Measurements from ENCODE around the gene PINLYP.

The PINLYP gene

DNA sequence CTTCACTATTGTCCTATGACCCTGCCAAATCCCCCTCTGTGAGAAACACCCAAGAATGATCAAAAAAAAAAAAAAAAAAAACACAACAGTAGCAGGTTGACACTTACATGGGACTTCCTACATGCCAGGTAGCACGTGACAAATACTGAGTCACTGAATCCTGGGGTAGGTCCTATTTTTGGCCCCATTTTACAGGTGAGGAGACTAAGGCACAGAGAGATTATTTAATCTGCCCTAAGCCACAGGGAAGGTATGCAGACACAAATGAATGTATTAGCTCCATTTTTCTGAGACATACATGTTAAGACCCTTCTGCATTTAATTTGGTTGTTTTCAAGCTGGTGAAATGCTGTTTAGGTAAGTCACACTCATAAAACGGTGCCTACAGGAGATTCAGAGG lies 26.9 kb upstream of the PINLYP start:
- DNase-seq (ENCODE audit: low spot score): no peak

DNA sequence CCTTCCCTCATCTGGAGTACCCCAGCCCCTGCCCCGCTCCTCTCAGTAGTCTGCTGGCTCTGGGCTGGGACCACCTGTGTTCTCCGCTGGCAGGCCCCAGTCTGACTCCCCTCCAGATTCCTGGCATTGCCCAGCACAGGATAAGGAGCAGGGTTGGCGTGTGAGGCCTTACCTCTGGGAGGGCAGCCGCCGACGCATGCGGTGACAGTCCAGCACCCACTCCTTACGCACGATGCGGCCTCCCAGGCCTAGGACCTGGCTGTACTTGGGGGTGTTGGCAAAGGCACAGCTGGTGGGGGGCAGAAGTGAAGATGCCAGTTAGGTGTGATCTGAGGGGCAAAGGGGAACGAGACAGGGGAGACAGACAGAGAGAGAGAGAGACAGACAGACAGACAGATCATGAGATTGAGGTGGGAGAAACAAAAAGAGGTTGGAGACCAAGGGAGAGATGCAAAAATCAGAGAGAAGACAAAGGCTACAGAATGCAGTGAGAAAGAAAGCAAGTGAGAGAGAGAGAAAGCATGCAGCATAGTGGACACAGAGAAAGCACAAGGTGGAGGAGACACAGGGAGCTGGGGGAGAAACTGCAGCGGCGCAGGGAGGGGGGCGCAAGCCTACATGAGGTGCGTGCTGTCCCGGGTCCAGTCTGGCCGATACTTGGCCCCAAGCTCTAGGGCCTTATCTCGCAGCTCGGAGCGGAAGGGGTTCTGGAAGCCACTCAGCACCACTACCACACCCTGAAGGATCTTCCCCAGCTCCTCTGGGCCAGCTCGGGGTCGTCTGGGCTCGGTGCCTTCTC lies 24.0 kb upstream of the PINLYP start:
- DNase-seq (ENCODE audit: low spot score): no peak

DNA sequence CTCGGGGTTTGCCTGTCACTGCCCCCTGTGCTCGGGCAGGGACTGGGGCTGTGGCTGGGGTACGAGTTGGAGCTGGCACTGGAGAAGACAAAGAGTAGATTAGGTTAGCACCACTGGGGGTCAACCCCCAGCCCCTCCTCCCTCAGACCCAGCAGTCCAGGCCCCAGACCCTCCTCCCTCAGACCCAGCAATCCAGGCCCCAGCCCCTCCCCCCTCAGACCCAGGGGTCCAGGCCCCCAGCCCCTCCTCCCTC lies 23.5 kb upstream of the PINLYP start:
- DNase-seq (ENCODE audit: low spot score): no peak

DNA sequence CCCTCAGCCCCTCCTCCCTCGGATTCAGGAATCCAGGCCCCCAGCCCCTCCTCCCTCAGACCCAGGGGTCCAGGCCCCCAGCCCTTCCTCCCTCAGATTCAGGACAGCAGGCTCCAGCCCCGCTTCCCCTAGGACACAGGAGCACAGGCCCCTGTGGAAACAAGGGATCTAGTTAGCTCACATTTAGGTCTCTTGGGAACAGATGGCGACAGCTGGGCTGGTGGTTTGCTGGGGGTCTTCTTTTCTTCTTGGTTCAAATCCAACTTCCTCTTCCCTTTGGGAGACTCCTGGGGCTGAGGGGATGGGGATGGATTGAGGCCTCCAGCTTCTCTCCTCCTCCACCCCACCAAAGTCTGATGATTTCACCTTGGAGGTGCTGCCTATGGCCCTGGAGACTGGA lies 23.0 kb upstream of the PINLYP start:
- DNase-seq (ENCODE audit: low spot score): no peak

DNA sequence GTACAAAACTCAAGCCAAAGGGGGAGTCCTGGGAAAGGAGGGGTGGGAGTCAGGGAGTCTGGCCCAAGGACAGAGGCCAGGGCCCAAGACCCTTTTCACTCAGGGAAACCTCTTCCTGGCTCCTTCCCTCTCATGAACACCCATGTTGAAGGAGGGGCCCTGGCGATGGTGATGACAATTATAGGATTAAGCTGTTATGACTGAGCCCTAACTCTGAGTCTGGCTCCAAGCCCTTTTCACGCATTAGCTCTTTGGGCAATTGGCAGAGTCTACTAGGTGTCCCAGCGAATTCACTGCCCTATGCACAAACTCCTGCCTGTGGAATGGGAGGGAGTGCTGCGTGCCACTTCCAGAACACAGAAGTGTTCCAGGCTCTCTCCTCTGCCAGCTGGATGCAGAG lies 21.9 kb upstream of the PINLYP start:
- DNase-seq (ENCODE audit: low spot score): no peak

DNA sequence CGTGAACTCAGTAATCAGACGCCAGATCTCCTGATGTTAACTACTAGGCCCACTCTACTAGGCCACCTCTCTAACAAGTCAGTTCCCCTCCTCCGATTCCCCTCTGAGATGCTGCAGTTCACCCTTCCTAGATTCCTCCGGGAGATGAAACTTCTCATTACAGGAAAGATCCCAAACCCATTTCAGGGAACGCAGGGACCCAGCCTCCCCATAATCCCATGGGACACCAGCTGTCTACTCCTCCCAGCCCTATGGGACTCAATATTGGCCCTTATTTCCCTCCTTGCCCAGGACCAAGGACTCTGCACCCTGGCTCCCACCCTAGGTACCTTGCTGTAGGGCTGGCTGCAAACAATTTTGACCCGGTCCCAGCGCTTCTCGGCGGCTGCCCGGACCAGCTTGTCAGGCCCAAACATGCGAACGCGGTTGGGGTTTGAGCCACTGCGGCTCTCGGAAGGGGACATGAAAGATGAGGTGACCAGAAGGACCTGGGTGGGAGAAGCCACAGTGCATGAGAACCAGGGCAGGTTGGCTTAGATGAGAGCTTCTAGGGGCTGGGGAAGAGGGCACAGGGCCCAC lies 21.2 kb upstream of the PINLYP start:
- DNase-seq (ENCODE audit: low spot score): no peak

DNA sequence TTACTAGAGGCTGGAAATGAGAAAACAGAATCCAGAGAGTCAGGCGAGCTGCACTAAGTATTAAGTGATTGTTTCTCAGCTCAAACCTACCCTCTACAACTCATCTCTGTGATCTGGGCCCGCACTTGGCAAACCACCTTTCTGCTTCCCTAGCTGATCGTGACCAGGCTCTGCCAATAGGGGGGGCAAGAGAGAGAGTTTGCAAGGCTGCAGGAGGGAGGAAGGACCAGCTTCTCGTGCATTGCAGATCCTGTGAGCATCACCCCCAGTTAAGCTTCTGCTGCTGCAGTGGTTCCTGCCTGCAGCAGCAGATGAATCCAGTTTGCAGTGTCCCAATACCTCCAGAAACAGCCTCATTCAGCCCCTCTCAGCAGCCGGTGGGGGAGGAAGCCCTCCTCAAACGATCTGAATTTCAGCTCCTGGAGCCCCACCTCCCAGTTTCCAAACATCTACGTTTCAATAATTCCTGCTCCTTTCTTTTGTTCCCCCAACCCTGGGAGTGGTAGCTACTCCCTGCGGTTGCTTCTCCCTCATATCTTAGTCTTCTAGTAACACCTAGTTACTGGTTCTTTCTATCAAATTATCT lies 20.3 kb upstream of the PINLYP start:
- peak; percentile 83 for DNase-seq (ENCODE audit: low spot score)

DNA sequence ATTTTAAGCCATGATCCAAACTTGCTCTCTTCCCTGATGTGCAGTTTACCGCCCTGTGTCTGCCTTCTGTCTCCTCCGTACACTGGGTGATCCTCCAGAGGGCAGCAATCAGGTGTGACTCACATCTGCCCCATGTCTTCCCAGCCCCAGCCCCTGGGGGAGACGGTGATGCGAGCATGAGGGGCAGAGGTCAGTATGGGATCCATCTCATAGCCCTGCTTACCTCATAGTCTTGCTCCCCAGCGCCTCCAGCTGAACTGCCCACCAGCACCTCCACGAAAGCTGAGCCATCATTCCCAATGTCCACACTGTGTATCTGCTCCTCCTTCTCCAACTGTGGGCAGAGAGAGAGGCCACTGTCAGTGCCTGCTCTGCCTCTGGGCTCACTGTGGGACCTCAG lies 14.9 kb upstream of the PINLYP start:
- DNase-seq (ENCODE audit: low spot score): no peak

DNA sequence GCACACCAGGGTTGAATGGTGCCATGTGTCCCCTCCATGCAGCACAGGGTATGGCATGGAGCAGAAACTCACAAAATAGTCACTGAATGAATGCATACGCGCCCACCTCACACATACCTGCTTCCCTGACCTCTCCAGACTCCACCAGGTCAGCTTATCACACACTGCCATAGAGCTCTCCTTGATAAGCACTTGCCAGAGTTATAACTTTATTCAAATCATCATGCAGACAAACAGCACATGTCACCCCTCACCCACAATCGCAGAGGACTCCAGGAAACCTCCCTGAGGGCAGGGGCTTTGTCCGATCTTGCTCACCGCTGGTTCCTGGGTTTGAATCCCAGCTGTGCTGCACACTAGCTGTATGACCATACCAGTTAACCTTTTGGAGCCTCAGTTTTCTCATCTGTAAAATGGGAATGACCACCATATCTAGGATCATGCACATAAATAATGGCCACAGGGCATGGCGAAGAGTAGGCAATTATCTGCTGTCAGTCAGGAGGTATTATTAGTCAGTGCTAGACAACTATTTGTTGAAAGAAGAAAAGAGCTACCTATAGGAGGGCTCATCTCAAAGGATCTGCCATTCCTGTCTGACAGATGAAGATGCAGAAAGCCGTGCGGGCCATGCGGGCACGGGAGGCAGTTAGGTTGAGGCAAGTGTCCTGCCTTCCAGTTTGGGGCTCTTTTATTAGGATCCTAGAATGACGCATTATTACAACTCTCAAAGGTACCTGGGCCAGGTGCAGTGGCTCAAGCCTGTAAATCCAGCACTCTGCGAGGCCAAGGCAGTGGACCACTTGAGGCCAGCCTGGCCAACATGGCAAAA lies 14.2 kb upstream of the PINLYP start:
- no peak for DNase-seq (ENCODE audit: low spot score)

DNA sequence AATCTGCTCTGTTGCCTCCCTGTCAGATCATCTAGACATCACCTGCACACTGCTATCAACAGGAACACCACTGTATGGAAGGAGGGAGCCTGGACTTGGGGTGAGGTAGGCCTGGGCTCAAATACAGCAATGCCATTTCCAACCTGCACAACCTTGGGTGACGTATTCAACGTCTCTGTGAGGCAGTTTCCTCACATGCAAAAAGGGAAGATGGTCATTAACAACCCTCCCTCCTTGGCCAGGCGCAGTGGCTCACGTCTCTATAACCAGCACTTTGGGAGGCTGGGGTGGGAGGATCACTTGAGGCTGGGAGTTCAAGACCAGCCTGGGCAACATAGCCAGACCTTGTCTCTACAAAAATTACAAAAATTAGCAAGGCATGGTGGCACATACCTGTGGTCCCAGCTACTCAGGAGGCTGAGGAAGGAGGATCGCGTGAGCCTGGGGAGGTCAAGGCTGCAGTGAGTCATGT lies 13.3 kb upstream of the PINLYP start:
- no peak for DNase-seq (ENCODE audit: low spot score)

DNA sequence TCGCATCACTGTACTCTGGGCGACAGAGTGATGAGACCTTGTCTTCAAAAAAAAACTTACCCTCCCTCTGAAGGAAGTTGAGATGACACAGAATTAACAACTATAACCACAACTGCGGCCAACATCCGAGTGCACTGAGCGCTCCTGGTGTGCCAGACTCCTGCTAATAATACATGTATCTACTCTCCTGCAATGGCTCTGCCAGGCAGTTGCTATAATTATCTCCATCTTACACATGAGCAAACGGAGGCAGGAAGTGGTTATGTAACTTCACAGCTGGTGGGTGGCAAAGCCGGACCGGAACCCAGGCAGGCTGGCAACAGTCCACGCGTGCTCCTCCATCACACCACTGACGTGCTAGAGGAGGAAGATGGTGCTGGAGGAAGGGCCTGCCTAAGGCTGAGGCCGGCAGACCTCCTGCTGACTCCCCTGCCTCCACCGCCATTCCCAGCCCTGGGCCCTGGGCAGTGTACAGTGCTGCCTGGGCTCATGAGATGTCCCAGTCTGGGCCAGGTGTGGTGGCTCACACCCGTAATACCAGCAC lies 12.8 kb upstream of the PINLYP start:
- DNase-seq (ENCODE audit: low spot score): no peak

DNA sequence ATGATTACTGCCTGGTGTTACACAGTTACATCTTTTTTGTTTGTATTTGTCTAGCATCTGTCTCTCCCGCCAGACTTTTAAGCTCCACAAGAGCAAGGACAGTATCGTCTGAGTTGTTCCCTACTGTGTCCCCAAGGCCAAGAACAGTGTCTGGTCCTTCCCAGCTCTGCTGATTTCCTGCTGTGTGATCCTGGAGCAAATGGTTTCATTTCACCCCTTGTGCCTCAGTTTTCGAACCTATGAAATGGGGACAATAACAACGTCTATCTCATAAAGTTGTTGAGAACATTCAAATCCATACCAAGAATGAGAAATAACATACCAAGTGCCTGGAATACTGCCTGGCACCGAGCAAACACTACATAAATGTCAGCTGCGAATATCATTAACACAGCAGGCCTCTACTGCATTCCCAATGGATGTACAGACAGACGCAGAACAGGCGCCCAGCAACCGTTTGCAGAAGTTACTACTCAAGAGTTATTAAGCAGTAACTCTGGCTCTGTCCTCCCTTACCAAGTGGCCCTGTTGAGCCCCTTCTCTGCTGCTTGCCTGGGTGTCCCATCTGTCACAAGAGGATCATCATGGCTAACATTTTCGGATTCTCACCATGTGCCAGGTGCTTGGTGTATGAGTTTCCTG lies 11.7 kb upstream of the PINLYP start:
- DNase-seq (ENCODE audit: low spot score): no peak

DNA sequence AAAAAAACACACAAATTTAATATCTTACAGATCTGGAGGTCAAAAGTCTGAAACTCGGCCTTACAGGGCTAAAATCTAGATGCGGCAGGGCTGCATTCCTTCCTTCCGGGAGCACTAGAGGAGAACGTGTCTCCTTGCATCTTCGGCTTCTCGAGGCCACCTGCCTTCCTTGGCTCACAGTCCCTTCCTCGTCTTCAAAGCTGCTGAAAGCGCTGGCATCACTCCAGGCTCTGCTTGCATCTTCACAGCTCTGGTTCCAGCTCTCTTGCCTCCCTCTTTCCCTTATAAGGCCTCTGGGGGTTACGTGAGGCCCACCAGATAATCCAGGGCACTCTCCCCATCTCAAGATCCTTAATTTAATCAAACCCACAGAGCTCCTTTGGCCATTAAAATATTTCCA lies 10.8 kb upstream of the PINLYP start:
- DNase-seq (ENCODE audit: low spot score): no peak

DNA sequence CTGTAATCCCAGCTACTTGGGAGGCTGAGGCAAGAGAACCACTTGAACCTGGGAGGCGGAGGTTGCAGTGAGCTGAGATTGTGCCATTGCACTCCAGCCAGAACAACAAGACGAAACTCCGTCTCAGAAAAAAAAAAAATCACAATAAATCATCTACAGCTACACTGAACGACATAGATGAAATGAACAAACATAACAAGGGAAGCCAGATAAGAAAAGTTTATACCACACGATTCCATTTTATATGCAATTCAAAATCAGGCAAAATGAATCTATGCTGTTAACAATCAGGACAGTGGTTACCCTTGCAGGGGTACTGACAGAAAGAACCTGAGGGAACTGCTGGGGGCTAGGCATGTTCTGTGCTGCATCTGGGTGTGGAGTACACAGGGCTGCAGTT lies 5.9 kb upstream of the PINLYP start:
- DNase-seq (ENCODE audit: low spot score): no peak

DNA sequence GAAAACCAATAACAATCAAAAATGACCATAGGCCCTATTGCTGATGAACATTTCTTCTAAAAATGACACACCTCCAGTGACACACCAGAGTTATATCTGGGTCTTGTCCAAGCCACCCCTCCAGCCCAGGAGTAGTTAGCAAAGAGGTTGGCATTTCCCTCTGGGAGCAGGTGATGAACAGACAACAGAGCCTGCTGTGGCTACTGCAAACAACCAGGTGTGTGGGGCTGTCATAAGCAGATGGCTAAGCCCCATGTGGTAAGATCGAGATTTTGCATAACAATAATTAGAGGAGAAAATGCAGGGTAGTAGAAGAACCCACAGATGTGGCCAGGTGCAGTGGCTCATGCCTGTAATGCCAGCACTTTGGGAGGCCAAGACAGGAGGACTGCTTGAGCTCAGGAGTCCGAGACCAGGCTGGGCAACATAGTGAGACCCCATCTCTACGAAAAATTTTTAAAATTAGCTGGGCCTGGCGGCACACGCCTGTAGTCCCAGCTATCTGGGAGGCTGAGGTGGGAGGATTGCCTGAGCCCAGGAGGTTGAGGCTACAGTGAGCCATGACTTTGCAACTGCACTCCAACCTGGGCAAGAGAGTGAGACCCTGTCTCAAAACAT lies 5.3 kb upstream of the PINLYP start:
- DNase-seq (ENCODE audit: low spot score): no peak

DNA sequence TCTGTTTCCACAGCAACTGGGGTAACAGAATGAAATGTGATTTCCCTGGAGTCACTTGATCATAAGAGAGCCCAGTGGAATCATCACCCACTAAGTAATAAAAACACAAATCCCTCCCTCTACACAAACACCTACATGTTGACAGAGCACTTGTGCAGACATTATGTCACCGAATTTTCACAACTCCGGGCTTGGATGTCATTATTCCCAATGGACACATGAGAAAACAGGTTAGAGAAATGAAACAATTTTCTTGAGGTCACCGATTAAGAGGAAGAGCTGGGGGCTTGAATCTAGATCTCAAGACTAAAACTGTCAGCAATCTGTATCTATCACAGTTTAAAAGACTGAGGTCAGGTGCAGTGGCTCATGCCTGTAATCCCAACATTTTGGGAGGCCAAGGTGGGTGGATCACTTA lies 3.4 kb upstream of the PINLYP start:
- no peak for DNase-seq (ENCODE audit: low spot score)

DNA sequence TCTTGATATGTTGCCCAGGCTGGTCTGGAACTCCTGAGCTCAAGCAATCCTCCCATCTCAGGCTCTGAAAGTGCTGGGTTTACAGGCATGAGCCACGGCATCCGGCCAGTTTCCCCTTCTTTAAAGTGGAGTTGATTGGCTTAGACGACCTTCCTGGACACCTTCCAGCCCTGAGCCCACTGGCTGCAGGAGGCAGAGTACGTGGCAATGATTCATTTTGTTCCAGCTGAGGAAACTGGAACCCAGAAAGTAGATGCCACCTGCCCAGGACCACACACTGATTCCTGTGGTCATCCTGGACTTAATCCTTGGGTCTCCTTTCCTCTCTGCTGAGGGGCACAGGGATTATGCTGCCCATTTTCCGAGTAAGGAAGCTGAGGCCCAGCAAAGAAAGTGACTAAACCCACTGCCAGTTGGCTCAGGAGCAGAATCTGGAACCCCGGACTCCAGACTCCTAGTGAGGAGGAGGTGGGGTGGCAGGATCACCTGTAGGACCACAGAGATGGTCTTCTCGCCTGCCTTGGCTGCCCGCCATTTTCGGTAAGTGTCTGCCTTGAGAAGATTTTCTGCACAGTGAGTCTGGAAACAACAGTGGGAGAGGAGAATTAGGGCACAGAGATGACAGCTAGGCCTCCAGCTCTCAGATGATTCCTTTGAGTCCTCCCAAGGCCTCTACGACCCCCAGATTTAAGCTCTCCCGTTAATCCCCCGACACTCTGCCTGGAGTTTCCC lies 1.0 kb upstream of the PINLYP start:
- no peak for DNase-seq (ENCODE audit: low spot score)

DNA sequence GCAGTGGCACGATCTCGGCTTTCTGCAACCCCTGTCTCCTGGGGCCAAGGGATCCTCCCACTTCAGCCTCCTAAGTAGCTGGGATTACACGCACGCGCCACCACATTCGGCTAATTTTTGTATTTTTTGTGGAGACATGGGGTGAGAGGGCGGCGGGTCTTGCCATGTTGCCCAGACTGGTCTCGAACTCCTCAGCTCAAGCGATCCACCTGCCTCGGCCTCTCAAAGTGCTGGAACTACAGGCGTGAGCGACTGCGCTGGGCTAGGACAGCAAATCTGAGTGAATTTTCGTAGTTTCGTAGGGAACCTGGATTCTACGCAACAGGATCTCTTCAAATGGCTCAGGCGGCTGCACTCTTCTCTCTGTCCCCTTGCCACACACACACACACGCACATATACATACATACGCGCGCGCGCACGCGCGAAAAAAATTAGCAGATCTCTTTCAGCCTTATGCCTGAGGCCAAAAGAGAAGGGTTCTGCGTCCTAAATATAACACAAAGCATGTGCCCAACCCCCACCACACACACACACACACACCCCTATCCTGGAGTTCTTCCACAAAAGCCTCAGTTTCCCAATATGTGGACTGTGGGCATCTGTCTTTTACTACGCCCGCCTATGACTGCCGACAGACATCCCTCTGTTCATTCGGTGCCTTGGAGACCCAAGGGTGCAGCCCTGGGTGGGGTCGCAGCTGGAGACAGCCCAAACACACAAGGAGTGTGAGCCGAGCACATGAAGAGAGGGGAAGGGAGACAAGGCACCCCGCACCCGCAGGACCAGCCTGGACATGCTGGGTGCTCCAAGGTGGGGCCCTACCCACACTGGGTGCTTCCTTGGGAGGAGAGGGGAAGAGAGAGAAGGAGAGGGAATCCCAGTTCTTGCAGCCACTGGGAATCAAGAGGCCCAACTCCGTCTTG lies 616 bp downstream of the PINLYP start:
- no peak for DNase-seq (ENCODE audit: low spot score)

DNA sequence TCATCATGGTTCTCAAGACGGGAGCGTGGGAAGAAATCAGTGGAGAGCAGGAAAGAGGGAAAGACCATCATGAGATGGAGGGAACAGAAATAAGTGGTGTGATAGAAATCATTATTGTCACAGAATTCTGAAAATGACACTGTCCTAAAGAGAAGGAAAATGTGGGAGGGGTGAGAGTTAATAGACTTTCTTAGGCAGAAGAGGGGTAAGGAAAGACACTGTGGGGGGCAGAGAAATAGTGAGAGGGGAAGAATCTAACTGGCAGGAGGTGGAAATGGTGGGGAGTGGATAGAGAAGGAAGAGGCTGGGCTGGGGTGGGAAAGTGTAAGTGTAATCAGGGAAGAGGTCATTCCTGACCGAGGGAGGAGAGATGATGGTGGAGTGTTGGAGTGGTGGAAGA lies 3.2 kb downstream of the PINLYP start:
- DNase-seq (ENCODE audit: low spot score): no peak

DNA sequence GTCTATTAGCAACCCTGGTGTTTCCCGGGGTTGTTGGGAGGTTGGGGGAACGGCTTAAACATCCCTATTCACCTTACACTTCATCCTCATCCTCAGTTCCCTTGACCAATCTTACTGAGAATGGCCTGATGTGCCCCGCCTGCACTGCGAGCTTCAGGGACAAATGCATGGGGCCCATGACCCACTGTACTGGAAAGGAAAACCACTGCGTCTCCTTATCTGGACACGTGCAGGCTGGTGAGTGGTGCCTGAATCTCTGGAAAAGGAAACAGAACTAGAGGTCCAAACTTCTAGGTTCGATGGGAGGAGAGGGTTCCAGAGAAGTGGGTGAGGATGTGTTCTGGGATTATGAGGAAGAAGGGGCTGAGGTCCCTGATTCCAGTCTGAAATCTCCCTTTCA lies 5.9 kb downstream of the PINLYP start:
- no peak for DNase-seq (ENCODE audit: low spot score)
